ENCODE data around the gene RGS13. TPM values are rescaled to one million over a fixed set of nuclear protein-coding genes. Genes with fewer than 3 reads are reported as not detected.

Gene RGS13
- total and polyA plus RNA-seq, 11 donors = 0.17 to 0.45 (median 0.19) TPM; not detected in 8

GRCh38 chr1:192702212-192702902, 66.4 kb downstream of the RGS13 start:
- intact Hi-C loops (cut with DNase I) = no loop called here
- Histone ChIP-seq H3K36me3 (no peaks in the 10 kb centered on the region), H3K27me3 (no peaks in the 10 kb centered on the region), H3K9me3 (no peaks in the 10 kb centered on the region), H3K4me3 (no peak overlapping the region), H3K27ac (no peak overlapping the region), H3K4me1 (peaks cover 0 to 17% (median 7%) of the 10 kb centered on the region in 12 donors)
- no peak for ATAC-seq
- 65 to 77% (median 75%) methylated on average over 4 of the region's 4 CpGs for WGBS, 4 donors
- DNase-seq = no peak
- no peak for TF ChIP-seq CTCF (IDR thresholded peaks at IDR 0.05)
- TF ChIP-seq POLR2A (IDR thresholded peaks at IDR 0.05) = no peak

- peaks cover 0 to 17% (median 7%) of the 10 kb centered on the region in 12 donors for H3K4me1 ChIP-seq
- ATAC-seq = no peak
- no peak overlapping the region for H3K4me3 ChIP-seq
- DNase-seq = no peak
- no peak overlapping the region for H3K27ac ChIP-seq
- WGBS, 4 donors = 81 to 94% (median 91%) methylated on average over 5 of the region's 5 CpGs
- no peaks in the 10 kb centered on the region for H3K36me3 ChIP-seq
- intact Hi-C loops (cut with DNase I) = no loop called here
- H3K27me3 ChIP-seq = no peaks in the 10 kb centered on the region
- TF ChIP-seq POLR2A (IDR thresholded peaks at IDR 0.05) (no peak), CTCF (IDR thresholded peaks at IDR 0.05) (no peak)
- H3K9me3 ChIP-seq = no peaks in the 10 kb centered on the region
Measured at GRCh38 chr1:192703283-192704206, 67.6 kb downstream of the RGS13 start.

- no peaks in the 10 kb centered on the region for H3K9me3 ChIP-seq
- no peaks in the 10 kb centered on the region for H3K27me3 ChIP-seq
- TF ChIP-seq CTCF (IDR thresholded peaks at IDR 0.05) (no peak), POLR2A (IDR thresholded peaks at IDR 0.05) (no peak)
- peaks cover 0 to 17% (median 7%) of the 10 kb centered on the region in 12 donors for H3K4me1 ChIP-seq
- WGBS, 4 donors = 90 to 99% (median 95%) methylated on average over 2 of the region's 2 CpGs
- H3K4me3 ChIP-seq = no peak overlapping the region
- H3K36me3 ChIP-seq = no peaks in the 10 kb centered on the region
- H3K27ac ChIP-seq = no peak overlapping the region
- intact Hi-C loops (cut with DNase I) = no loop called here
- DNase-seq = no peak
- ATAC-seq = no peak
Measured at GRCh38 chr1:192705510-192705909, 69.6 kb downstream of the RGS13 start.

- ATAC-seq = no peak
- TF ChIP-seq POLR2A (IDR thresholded peaks at IDR 0.05) = no peak
- intact Hi-C loops (cut with DNase I) = no loop called here
Measured at GRCh38 chr1:192706936-192707335, 71.0 kb downstream of the RGS13 start.

More at GRCh38 chr1:192706936-192707335, 71.0 kb downstream of the RGS13 start:
- Histone ChIP-seq H3K4me1 (peaks cover 0 to 7% (median 2%) of the 10 kb centered on the region in 12 donors), H3K27me3 (no peaks in the 10 kb centered on the region), H3K9me3 (no peaks in the 10 kb centered on the region), H3K27ac (no peak overlapping the region), H3K36me3 (no peaks in the 10 kb centered on the region), H3K4me3 (no peak overlapping the region)
- 92 to 99% (median 95%) methylated on average over 2 of the region's 2 CpGs for WGBS, 4 donors
- DNase-seq = no peak
